ENCODE measurements around the gene PTRHD1. TPM values are rescaled to one million over a fixed set of nuclear protein-coding genes. Genes with fewer than 3 reads are reported as not detected.

Gene PTRHD1
- polyA plus RNA-seq, 1 donor from 2014 or later, result 33.6 TPM

- Histone ChIP-seq H3F3A (ENCODE audit: insufficient read depth, low read length, poor library complexity, severe bottlenecking) (no peaks in the 10 kb centered on the region), H3K9ac (ENCODE audit: low read length) (no peak overlapping the region), H3K9me2 (ENCODE audit: insufficient read depth, low read length) (no peaks in the 10 kb centered on the region), H3K79me2 (replicated peaks; ENCODE audit: insufficient read depth, low read length) (no peaks in the 10 kb centered on the region), H3K27ac (ENCODE audit: low read length) (no peak overlapping the region), H3K27me3 (ENCODE audit: insufficient read depth, low read depth, low read length) (no peaks in the 10 kb centered on the region), H3K4me2 (ENCODE audit: low read length) (no peak overlapping the region), H3K9me3 (ENCODE audit: low read length) (no peaks in the 10 kb centered on the region), H3K36me3 (ENCODE audit: insufficient read depth, low read length) (no peaks in the 10 kb centered on the region), H4K20me1 (ENCODE audit: insufficient read depth) (no peaks in the 10 kb centered on the region), H2AFZ (ENCODE audit: low read depth, low read length) (no peak overlapping the region), H3K4me3 (ENCODE audit: low read length) (no peak overlapping the region)
- TF ChIP-seq EZH2 (IDR thresholded peaks at IDR 0.05; ENCODE audit: borderline replicate concordance, insufficient read depth, low read length, poor library complexity, severe bottlenecking), result no peak
Observed at GRCh38 chr2:24763843-24764242, 29.3 kb downstream of the PTRHD1 start.

DNA sequence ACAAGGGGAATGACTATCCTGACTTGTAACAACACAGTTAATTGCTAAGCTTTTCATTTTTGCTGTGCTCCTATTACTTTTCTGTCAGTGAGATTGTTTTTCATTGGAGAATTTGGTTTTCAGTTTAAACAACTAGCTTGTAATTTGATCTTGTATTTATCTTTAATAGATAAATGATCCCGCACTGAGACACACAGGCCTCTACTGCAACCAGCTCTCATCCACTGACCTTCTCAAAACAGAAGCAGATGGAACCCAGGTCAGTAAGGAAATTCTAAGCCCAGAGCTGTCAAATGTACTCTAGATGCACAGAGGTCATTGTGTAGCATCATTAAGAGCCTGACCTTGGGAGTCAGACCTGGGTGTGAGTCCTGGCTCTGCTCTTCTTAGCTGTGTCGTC lies 30.7 kb downstream of the PTRHD1 start:
- no peaks in the 10 kb centered on the region for H3F3A ChIP-seq (ENCODE audit: insufficient read depth, low read length, poor library complexity, severe bottlenecking)
- H3K27ac ChIP-seq (ENCODE audit: low read length), result no peak overlapping the region
- no peaks in the 10 kb centered on the region for H3K9me3 ChIP-seq (ENCODE audit: low read length)
- no peak overlapping the region for H3K9ac ChIP-seq (ENCODE audit: low read length)
- no peaks in the 10 kb centered on the region for H3K36me3 ChIP-seq (ENCODE audit: insufficient read depth, low read length)
- no peak overlapping the region for H3K4me2 ChIP-seq (ENCODE audit: low read length)
- H3K27me3 ChIP-seq (ENCODE audit: insufficient read depth, low read depth, low read length), result no peaks in the 10 kb centered on the region
- H3K9me2 ChIP-seq (ENCODE audit: insufficient read depth, low read length), result no peaks in the 10 kb centered on the region
- H4K20me1 ChIP-seq (ENCODE audit: insufficient read depth), result no peaks in the 10 kb centered on the region
- TF ChIP-seq EZH2 (IDR thresholded peaks at IDR 0.05; ENCODE audit: borderline replicate concordance, insufficient read depth, low read length, poor library complexity, severe bottlenecking) (no peak), POLR2AphosphoS5 (IDR thresholded peaks at IDR 0.05) (no peak), MXI1 (conservative IDR thresholded peaks at IDR 0.05; ENCODE audit: poor library complexity, severe bottlenecking) (no peak), TAF1 (IDR thresholded peaks at IDR 0.05; ENCODE audit: low read depth) (no peak), RAD21 (conservative IDR thresholded peaks at IDR 0.05) (no peak), SMC3 (conservative IDR thresholded peaks at IDR 0.05; ENCODE audit: poor library complexity) (no peak), EP300 (conservative IDR thresholded peaks at IDR 0.05; ENCODE audit: poor library complexity, severe bottlenecking) (no peak)
- TF ChIP-seq, protein P1, sequence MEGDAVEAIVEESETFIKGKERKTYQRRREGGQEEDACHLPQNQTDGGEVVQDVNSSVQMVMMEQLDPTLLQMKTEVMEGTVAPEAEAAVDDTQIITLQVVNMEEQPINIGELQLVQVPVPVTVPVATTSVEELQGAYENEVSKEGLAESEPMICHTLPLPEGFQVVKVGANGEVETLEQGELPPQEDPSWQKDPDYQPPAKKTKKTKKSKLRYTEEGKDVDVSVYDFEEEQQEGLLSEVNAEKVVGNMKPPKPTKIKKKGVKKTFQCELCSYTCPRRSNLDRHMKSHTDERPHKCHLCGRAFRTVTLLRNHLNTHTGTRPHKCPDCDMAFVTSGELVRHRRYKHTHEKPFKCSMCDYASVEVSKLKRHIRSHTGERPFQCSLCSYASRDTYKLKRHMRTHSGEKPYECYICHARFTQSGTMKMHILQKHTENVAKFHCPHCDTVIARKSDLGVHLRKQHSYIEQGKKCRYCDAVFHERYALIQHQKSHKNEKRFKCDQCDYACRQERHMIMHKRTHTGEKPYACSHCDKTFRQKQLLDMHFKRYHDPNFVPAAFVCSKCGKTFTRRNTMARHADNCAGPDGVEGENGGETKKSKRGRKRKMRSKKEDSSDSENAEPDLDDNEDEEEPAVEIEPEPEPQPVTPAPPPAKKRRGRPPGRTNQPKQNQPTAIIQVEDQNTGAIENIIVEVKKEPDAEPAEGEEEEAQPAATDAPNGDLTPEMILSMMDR (IDR thresholded peaks at IDR 0.05; ENCODE audit: poor library complexity, severe bottlenecking), result no peak
- TF ChIP-seq, protein P2, sequence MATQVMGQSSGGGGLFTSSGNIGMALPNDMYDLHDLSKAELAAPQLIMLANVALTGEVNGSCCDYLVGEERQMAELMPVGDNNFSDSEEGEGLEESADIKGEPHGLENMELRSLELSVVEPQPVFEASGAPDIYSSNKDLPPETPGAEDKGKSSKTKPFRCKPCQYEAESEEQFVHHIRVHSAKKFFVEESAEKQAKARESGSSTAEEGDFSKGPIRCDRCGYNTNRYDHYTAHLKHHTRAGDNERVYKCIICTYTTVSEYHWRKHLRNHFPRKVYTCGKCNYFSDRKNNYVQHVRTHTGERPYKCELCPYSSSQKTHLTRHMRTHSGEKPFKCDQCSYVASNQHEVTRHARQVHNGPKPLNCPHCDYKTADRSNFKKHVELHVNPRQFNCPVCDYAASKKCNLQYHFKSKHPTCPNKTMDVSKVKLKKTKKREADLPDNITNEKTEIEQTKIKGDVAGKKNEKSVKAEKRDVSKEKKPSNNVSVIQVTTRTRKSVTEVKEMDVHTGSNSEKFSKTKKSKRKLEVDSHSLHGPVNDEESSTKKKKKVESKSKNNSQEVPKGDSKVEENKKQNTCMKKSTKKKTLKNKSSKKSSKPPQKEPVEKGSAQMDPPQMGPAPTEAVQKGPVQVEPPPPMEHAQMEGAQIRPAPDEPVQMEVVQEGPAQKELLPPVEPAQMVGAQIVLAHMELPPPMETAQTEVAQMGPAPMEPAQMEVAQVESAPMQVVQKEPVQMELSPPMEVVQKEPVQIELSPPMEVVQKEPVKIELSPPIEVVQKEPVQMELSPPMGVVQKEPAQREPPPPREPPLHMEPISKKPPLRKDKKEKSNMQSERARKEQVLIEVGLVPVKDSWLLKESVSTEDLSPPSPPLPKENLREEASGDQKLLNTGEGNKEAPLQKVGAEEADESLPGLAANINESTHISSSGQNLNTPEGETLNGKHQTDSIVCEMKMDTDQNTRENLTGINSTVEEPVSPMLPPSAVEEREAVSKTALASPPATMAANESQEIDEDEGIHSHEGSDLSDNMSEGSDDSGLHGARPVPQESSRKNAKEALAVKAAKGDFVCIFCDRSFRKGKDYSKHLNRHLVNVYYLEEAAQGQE (IDR thresholded peaks at IDR 0.05; ENCODE audit: borderline replicate concordance), result no peak
- H3K4me3 ChIP-seq (ENCODE audit: low read length), result no peak overlapping the region
- H2AFZ ChIP-seq (ENCODE audit: low read depth, low read length), result no peak overlapping the region
- no peaks in the 10 kb centered on the region for H3K79me2 ChIP-seq (replicated peaks; ENCODE audit: insufficient read depth, low read length)

- H3K36me3 ChIP-seq (ENCODE audit: insufficient read depth, low read length), result no peaks in the 10 kb centered on the region
Observed at GRCh38 chr2:24761866-24762265, 31.3 kb downstream of the PTRHD1 start.

More at GRCh38 chr2:24761866-24762265, 31.3 kb downstream of the PTRHD1 start:
- TF ChIP-seq POLR2AphosphoS5 (IDR thresholded peaks at IDR 0.05) (no peak), TAF1 (IDR thresholded peaks at IDR 0.05; ENCODE audit: low read depth) (no peak), MXI1 (conservative IDR thresholded peaks at IDR 0.05; ENCODE audit: poor library complexity, severe bottlenecking) (no peak), RAD21 (conservative IDR thresholded peaks at IDR 0.05) (no peak), EP300 (conservative IDR thresholded peaks at IDR 0.05; ENCODE audit: poor library complexity, severe bottlenecking) (no peak)
- TF ChIP-seq, protein P2 (IDR thresholded peaks at IDR 0.05; ENCODE audit: borderline replicate concordance), result no peak
- Histone ChIP-seq H3K4me2 (ENCODE audit: low read length) (no peak overlapping the region), H3K4me3 (ENCODE audit: low read length) (no peak overlapping the region), H3K27me3 (ENCODE audit: insufficient read depth, low read depth, low read length) (no peaks in the 10 kb centered on the region), H3K27ac (ENCODE audit: low read length) (no peak overlapping the region), H3F3A (ENCODE audit: insufficient read depth, low read length, poor library complexity, severe bottlenecking) (no peaks in the 10 kb centered on the region), H4K20me1 (ENCODE audit: insufficient read depth) (no peaks in the 10 kb centered on the region), H3K9ac (ENCODE audit: low read length) (no peak overlapping the region), H3K9me2 (ENCODE audit: insufficient read depth, low read length) (no peaks in the 10 kb centered on the region), H3K79me2 (replicated peaks; ENCODE audit: insufficient read depth, low read length) (no peaks in the 10 kb centered on the region), H2AFZ (ENCODE audit: low read depth, low read length) (no peak overlapping the region), H3K9me3 (ENCODE audit: low read length) (no peaks in the 10 kb centered on the region)

Data from neural cell (in vitro differentiated cells).